Measurements from ENCODE around the gene TTC7B.

The TTC7B gene

DNA sequence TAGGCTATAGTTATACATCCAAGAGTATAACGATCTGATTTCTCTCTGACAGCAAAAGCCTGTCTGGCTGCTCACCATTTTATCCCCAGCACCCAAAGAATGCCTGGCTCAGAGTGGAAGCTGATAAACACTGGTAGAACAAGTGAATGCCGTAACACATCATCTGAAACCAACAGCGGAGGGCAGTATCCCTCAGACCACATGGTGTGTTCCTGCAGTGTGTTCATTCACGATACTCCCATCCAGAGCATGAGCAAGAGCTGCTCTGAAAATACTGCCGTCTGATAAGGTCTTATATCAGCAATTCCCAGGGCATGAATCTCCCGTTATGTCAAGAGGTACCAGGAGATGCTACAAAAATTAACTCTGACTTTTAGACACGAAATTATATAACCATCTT, 95.9 kb downstream of the TTC7B start:
- no peak overlapping the region for H3K4me3 ChIP-seq (ENCODE audit: low read length)
- TF ChIP-seq ZNF274 (IDR thresholded peaks at IDR 0.05; ENCODE audit: low read depth, low read length) = no peak

- no peak overlapping the region for H3K4me3 ChIP-seq (ENCODE audit: low read length)
- no peak for TF ChIP-seq ZNF274 (IDR thresholded peaks at IDR 0.05; ENCODE audit: low read depth, low read length)
Measured at GRCh38 chr14:90717916-90718315, 98.3 kb downstream of the TTC7B start.

DNA sequence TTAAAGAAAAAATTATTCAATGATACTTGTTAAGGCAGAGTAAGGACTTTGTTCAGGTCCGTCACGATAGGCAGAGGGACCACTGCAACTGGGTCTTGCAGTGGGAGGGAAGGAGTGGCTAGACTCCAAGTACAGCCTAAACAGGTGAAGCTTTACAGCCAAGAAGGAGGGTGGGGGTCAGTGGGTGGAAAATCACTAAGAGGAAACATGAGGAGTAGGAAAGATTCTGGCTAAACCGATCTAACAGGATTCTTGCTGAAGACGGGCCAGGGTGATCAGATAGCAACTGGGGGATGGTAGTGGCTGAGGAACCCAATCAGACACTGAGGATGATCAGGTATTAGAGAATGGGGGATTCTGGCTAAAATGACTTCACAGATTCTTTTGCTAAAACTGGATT, 100.2 kb downstream of the TTC7B start:
- TF ChIP-seq ZNF274 (IDR thresholded peaks at IDR 0.05; ENCODE audit: low read depth, low read length) = no peak
- H3K4me3 ChIP-seq (ENCODE audit: low read length) = no peak overlapping the region

- TF ChIP-seq ZNF274 (IDR thresholded peaks at IDR 0.05; ENCODE audit: low read depth, low read length) = no peak
- H3K4me3 ChIP-seq (ENCODE audit: low read length) = no peak overlapping the region
Measured at GRCh38 chr14:90715495-90715894, 100.7 kb downstream of the TTC7B start.

DNA sequence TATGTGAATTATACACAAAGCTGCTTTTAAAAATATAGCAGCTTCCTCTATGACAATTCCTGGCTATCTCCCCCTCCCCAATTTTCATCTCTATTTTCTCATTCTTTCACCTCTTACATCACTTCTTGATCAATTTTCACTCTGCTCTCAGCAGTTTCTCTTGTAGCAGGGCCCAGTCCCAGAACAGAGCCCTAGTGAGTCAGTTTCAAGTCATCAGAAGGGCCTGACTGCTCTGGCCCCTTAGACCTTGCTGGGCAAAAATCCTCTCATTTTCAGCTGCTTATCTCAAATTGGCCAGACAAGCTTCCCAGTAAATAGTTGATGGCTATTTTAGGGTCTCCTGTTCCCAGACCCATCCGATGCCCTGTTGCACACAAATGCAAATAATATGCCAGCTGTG, 101.4 kb downstream of the TTC7B start:
- no peak overlapping the region for H3K4me3 ChIP-seq (ENCODE audit: low read length)
- TF ChIP-seq ZNF274 (IDR thresholded peaks at IDR 0.05; ENCODE audit: low read depth, low read length) = no peak

- TF ChIP-seq ZNF274 (IDR thresholded peaks at IDR 0.05; ENCODE audit: low read depth, low read length) = no peak
- H3K4me3 ChIP-seq (ENCODE audit: low read length) = no peak overlapping the region
Measured at GRCh38 chr14:90704738-90705392, 111.4 kb downstream of the TTC7B start.

GRCh38 chr14:90703841-90704737, 112.1 kb downstream of the TTC7B start:
- TF ChIP-seq ZNF274 (IDR thresholded peaks at IDR 0.05; ENCODE audit: low read depth, low read length) = no peak
- H3K4me3 ChIP-seq (ENCODE audit: low read length) = no peak overlapping the region

- TF ChIP-seq ZNF274 (IDR thresholded peaks at IDR 0.05; ENCODE audit: low read depth, low read length) = no peak
- H3K4me3 ChIP-seq (ENCODE audit: low read length) = no peak overlapping the region
Measured at GRCh38 chr14:90700933-90701776, 115.1 kb downstream of the TTC7B start.

DNA sequence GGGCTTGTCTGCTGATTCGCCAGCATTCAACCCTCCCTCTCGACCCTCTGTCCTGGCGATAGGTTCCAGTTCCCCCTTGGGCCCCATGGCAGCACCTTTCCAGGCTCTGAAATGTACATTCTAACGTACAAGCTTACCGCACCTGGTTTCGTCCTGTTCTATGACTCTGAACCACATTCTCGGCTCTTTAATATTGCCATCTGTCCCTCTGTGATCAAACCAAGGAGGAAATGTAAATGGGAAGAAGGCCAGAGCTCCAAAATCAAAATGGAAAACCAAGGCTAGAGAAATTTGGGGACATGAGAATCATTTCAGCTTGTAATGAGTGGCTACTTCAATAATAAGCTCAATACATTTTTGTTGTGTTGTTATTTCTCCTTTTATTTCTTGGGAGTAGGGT, 117.2 kb downstream of the TTC7B start:
- no peak for TF ChIP-seq ZNF274 (IDR thresholded peaks at IDR 0.05; ENCODE audit: low read depth, low read length)
- no peak overlapping the region for H3K4me3 ChIP-seq (ENCODE audit: low read length)

DNA sequence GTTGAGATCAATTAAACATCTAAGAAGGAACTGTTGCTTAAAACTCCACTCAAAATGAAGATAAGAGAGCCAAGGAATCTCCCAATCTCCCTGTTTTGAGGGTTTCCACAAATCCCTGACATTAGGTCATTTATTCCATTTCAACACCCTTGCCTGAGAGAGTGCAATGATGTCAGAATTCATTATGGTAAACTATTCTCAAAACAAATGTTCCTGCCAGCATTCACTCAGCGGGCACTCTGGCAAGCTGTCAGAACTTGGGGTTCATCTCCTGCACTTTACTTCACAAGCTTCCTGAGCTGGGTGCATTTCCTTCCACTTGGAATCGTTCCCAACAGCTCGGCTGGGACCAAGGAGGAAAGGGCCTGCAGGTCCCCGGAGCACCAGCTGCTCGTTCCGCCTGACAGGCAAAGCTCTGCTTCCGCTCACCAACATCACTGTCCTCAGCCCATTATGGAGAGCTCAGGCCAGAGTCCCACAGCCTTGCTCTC, 117.8 kb downstream of the TTC7B start:
- no peak for TF ChIP-seq ZNF274 (IDR thresholded peaks at IDR 0.05; ENCODE audit: low read depth, low read length)
- no peak overlapping the region for H3K4me3 ChIP-seq (ENCODE audit: low read length)

DNA sequence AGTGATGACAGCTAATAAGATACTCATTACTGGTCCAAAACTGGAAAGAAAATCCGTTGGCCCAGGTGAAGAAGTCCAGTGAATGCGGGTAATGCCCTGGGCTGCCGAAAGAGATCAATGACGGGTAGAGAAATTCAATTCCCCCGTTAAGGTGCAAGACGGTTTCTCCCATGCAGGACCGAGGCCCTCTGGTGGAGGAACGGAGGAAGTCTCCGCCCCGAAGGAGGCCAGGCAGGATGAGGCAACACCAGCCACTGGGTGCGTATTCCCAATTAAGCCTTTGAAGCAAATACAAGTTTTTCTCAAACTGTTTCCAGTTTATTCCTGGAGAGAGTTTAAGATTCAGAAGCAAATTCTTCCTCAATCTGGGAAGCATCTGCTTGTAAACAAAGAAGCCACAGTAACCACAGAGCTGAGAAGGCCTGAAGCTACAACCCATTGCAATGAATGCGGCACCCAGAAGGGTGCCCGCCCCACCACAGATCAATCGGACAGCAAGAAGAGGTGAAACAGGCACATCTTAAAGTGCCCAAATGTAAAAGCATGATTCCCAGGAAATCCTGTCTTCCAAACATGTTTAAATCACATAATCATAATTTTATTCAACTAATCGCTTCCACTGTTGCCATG, 118.5 kb downstream of the TTC7B start:
- no peak for TF ChIP-seq ZNF274 (IDR thresholded peaks at IDR 0.05; ENCODE audit: low read depth, low read length)
- H3K4me3 ChIP-seq (ENCODE audit: low read length) = no peak overlapping the region

GRCh38 chr14:90697132-90697531, 119.1 kb downstream of the TTC7B start:
- no peak for TF ChIP-seq ZNF274 (IDR thresholded peaks at IDR 0.05; ENCODE audit: low read depth, low read length)
- no peak overlapping the region for H3K4me3 ChIP-seq (ENCODE audit: low read length)

GRCh38 chr14:90696720-90697119, 119.5 kb downstream of the TTC7B start:
- TF ChIP-seq ZNF274 (IDR thresholded peaks at IDR 0.05; ENCODE audit: low read depth, low read length) = no peak
- H3K4me3 ChIP-seq (ENCODE audit: low read length) = no peak overlapping the region

Data from GM08714 (cell line).